GM12878 (cell line): ENCODE measurements around the gene POFUT2. TPM values are rescaled to one million over a fixed set of nuclear protein-coding genes. Genes with fewer than 3 reads are reported as not detected.

Experiments used
- ATAC-seq: fragments of 200-7000 bp; cut with Tn5 transposase; 3 replicates; pipeline ENCODE4 v1.9.1; 2020; ENCODE audit warnings: mild to moderate bottlenecking, moderate library complexity
- BruUV-seq: library from RNA; stranded (reverse); fragments of 400-500 nt; replicated peaks from 2 replicates; lab custom pipeline; 2021; lab: Mats Ljungman, UMichigan
- CTCF ChIA-PET: fragments of 300-600 bp; sonication (Branson Sonifier 250); formaldehyde crosslinking; extraction: SDS; loops from one replicate; lab custom pipeline; 2021; ENCODE audit warnings: inconsistent platforms; lab: Yijun Ruan, JAX
- POLR2A ChIA-PET: fragments of 350-600 bp; formaldehyde crosslinking; extraction: SDS; loops from one replicate; lab custom pipeline; 2021; ENCODE audit warnings: inconsistent platforms; lab: Charles Lee
- RAD21 ChIA-PET: fragments of 300-600 bp; sonication (Branson Sonifier 250); formaldehyde crosslinking; loops from one replicate; lab custom pipeline; 2023; ENCODE audit warnings: antibody characterized with exemption; ENCODE audit not compliant: unreplicated experiment; lab: Charles Lee
- SMC1A ChIA-PET: fragments of 300-600 bp; sonication (Branson Sonifier 250); formaldehyde crosslinking; loops from one replicate; lab custom pipeline; 2023; ENCODE audit not compliant: unreplicated experiment, uncharacterized antibody; lab: Charles Lee
- DNase-seq: peaks from one replicate; pipeline ENCODE4 v3.0.0-alpha.2; 2011; ENCODE audit warnings: low read depth, low spot score
- FAIRE-seq: peaks from 3 replicates; lab custom pipeline; 2011; peaks lifted over from hg19 to GRCh38; lab: Jason Lieb, UNC
- H2AFZ ChIP-seq: 2 replicates; pipeline ENCODE4 v1.6.0; 2011; ENCODE audit warnings: low read depth, low read length, control low read depth; ENCODE audit not compliant: control insufficient read depth
- H3K27ac ChIP-seq: 2 replicates; pipeline ENCODE4 v1.5.1; 2011; ENCODE audit warnings: control low read depth; ENCODE audit not compliant: control insufficient read depth, insufficient read depth
- H3K27me3 ChIP-seq, 2 experiments: replicated peaks in 1 of 2; 2 replicates each; pipeline versions ENCODE4 v1.6.0 to v1.6.1; 2011; ENCODE audit warnings: low read length in 1 of 2; ENCODE audit not compliant: control insufficient read depth in 2 of 2, insufficient read depth in 2 of 2
- H3K36me3 ChIP-seq, 2 experiments: 2 replicates each; pipeline ENCODE4 v1.5.1; 2011; ENCODE audit warnings: low read length in 1 of 2; ENCODE audit not compliant: control insufficient read depth in 2 of 2, insufficient read depth in 2 of 2
- H3K4me1 ChIP-seq: 2 replicates; pipeline ENCODE4 v1.6.1; 2011; ENCODE audit warnings: mild to moderate bottlenecking, low read length, moderate library complexity, mixed read lengths; ENCODE audit not compliant: control insufficient read depth, insufficient read depth
- H3K4me2 ChIP-seq: 2 replicates; pipeline ENCODE4 v1.6.0; 2011; ENCODE audit warnings: control low read depth; ENCODE audit not compliant: control insufficient read depth, insufficient read depth
- H3K4me3 ChIP-seq: fragments of 200-600 bp; sonication (generic); 2 replicates; pipeline ENCODE4 v1.5.1; 2016
- H3K79me2 ChIP-seq: 2 replicates; pipeline ENCODE4 v1.6.0; 2011; ENCODE audit warnings: low read length; ENCODE audit not compliant: control insufficient read depth, insufficient read depth
- H3K9ac ChIP-seq: 2 replicates; pipeline ENCODE4 v1.8.0; 2011; ENCODE audit warnings: low read length, control low read depth, mixed read lengths; ENCODE audit not compliant: control insufficient read depth, insufficient read depth
- H3K9me3 ChIP-seq: replicated peaks from 3 replicates; pipeline ENCODE4 v1.5.1; 2011; ENCODE audit warnings: mild to moderate bottlenecking, low read length; ENCODE audit not compliant: control insufficient read depth, insufficient read depth
- H4K20me1 ChIP-seq: 2 replicates; pipeline ENCODE4 v1.6.0; 2011; ENCODE audit not compliant: control insufficient read depth, insufficient read depth
- CHD4 ChIP-seq: fragments of 200-600 bp; sonication (generic); IDR thresholded peaks from 2 replicates; pipeline ENCODE4 v1.6.1; 2016; ENCODE audit warnings: mild to moderate bottlenecking
- FOS ChIP-seq: IDR thresholded peaks from 3 replicates; pipeline ENCODE4 v1.6.1; 2011; ENCODE audit warnings: borderline replicate concordance; ENCODE audit not compliant: insufficient read length; ENCODE audit errors: extremely low read depth
- IRF5 ChIP-seq: fragments of 450-650 bp; IDR thresholded peaks from 2 replicates; pipeline ENCODE4 v1.6.1; 2017; ENCODE audit warnings: borderline replicate concordance
- RUNX3 ChIP-seq: IDR thresholded peaks from 2 replicates; pipeline ENCODE4 v1.6.1; 2012; ENCODE audit warnings: low read length, inconsistent platforms
- USF2 ChIP-seq: IDR thresholded peaks from 2 replicates; pipeline ENCODE4 v1.6.1; 2011; ENCODE audit warnings: low read depth, low read length, improper control_type of control experiment, borderline replicate concordance
- ZNF592 ChIP-seq: fragments of 450-650 bp; IDR thresholded peaks from 2 replicates; pipeline ENCODE4 v1.6.1; 2017; ENCODE audit warnings: mild to moderate bottlenecking, moderate library complexity
- WGBS: methylation state at CpG from one replicate; pipeline ENCODE4 v1.1.6; 2016; ENCODE audit warnings: low lambda C conversion rate; ENCODE audit not compliant: insufficient replicate concordance, insufficient coverage; ENCODE audit errors: missing lambda C conversion rate; 5-methylcytosine and 5-hydroxymethylcytosine counted together
- in situ Hi-C: fragments of 300-500 bp; cut with MboI; formaldehyde crosslinking; loops from 9 replicates; pipeline ENCODE4 v1.14.3; 2018; ENCODE audit warnings: mixed read lengths
- intact Hi-C: fragments of 100-400 bp; cut with micrococcal nuclease; formaldehyde crosslinking; loops from one replicate; pipeline ENCODE4 v1.14.2; 2022; ENCODE audit not compliant: unreplicated experiment
- polyA plus RNA-seq, 11 experiments: library from polyadenylated mRNA; depleted of rRNA in 4 of 11; unstranded in 6 of 11; stranded (reverse) in 5 of 11; fragments of >200 nt; fragmentation: Nextera tagmentation in 4 of 11; fragmentation: Illumina TruSeq in 1 of 11; extraction: Ambion mirVana in 4 of 11; extraction: Trizol in 1 of 11; gene quantifications; 1 replicate in 1 of 11; 2 replicates in 10 of 11; pipeline versions ENCODE4 v1.2.1 to v1.2.3, GENCODE V29; 2011 to 2016; ENCODE audit warnings: inconsistent platforms in 2 of 11, missing spikeins in 2 of 11, low read depth in 1 of 11
- total RNA-seq, 4 experiments: library from RNA; depleted of rRNA in 3 of 4; stranded (reverse); fragments of >200 nt in 3 of 4; fragmentation: Illumina TruSeq in 1 of 4; extraction: Trizol in 1 of 4; gene quantifications; 2 replicates each; pipeline versions ENCODE4 v1.2.1 to v1.2.3, GENCODE V29; 2013 to 2021

The POFUT2 gene
- total and polyA plus RNA-seq, 10 of the 15 experiments (the other 5 are each of a cell fraction or from before 2014, with no cell fraction given): 1.2 to 15.1 (median 6.8) TPM

GRCh38 chr21:45266518-45267389 lies 20.9 kb downstream of the POFUT2 start:
- H3K9me3 ChIP-seq: peaks cover 3% of the 10 kb centered on the region; the same call in 1 of the 3 replicates
- no peak overlapping the region for H2AFZ ChIP-seq
- BruUV-seq: no TSS peak
- ChIA-PET CTCF (no interaction called here), RAD21 (no interaction called here), POLR2A (no interaction called here), SMC1A (no interaction called here)
- H3K4me3 ChIP-seq: no peak overlapping the region
- DNase-seq (no peak), ATAC-seq (peak; percentile 46), FAIRE-seq (no peak)
- H3K4me1 ChIP-seq: peaks cover 5% of the 10 kb centered on the region
- intact Hi-C loops (no loop called here), in situ Hi-C loops (no loop called here)
- no peaks in the 10 kb centered on the region for H3K79me2 ChIP-seq
- peaks cover 19 to 20% of the 10 kb centered on the region in 2 experiments; a peak in 3 of 4 replicates for H3K36me3 ChIP-seq
- no peak overlapping the region for H3K9ac ChIP-seq
- TF ChIP-seq CHD4 (no peak), ZNF592 (no peak), IRF5 (no peak), FOS (no peak), USF2 (no peak), RUNX3 (peak; percentile 18; the same call in 1 of the 2 replicates)
- WGBS: 80% methylated on average over 41 of the region's 41 CpGs
- no peak overlapping the region for H3K27ac ChIP-seq
- H4K20me1 ChIP-seq: no peaks in the 10 kb centered on the region
- no peak overlapping the region for H3K4me2 ChIP-seq
- no peaks in the 10 kb centered on the region for H3K27me3 ChIP-seq
